CD14-positive monocyte (primary cell): Measurements from ENCODE around the gene GPD1L. TPM values are rescaled to one million over a fixed set of nuclear protein-coding genes. Genes with fewer than 3 reads are reported as not detected.

Experiments used
- DNase-seq, 3 donors: peaks; one replicate each; pipeline ENCODE4 v3.0.0-alpha.2; 2011 to 2022
- H2AFZ ChIP-seq: 2 replicates; pipeline ENCODE4 v1.6.0; 2012; ENCODE audit warnings: mild to moderate bottlenecking, low read depth, low read length, inconsistent platforms; ENCODE audit not compliant: insufficient read depth, poor library complexity, severe bottlenecking
- H3K27ac ChIP-seq, 2 donors: 1 replicate in 1 of 2; 2 replicates in 1 of 2; pipeline ENCODE4 v1.5.1; 2012 to 2013; ENCODE audit warnings: low read length in 2 of 2, control low read depth in 1 of 2, inconsistent platforms in 1 of 2, low read depth in 1 of 2, mild to moderate bottlenecking in 1 of 2
- H3K27me3 ChIP-seq, 2 donors: one replicate each; pipeline versions ENCODE4 v1.6.0 to v1.6.1; 2011 to 2013; ENCODE audit warnings: low read length in 2 of 2; ENCODE audit not compliant: control insufficient read depth in 2 of 2, insufficient read depth in 2 of 2
- H3K36me3 ChIP-seq, 2 donors: replicated peaks in 1 of 2; 1 replicate in 1 of 2; 2 replicates in 1 of 2; pipeline versions ENCODE4 v1.5.1 to v1.6.1; 2012 to 2013; ENCODE audit warnings: low read length in 2 of 2, control low read depth in 1 of 2, inconsistent platforms in 1 of 2, mild to moderate bottlenecking in 1 of 2; ENCODE audit not compliant: insufficient read depth in 2 of 2, control insufficient read depth in 1 of 2
- H3K4me1 ChIP-seq, 2 donors: 1 replicate in 1 of 2; 2 replicates in 1 of 2; pipeline versions ENCODE4 v1.5.1 to v1.6.1; 2012 to 2013; ENCODE audit warnings: low read length in 2 of 2, control low read depth in 1 of 2, inconsistent platforms in 1 of 2, mild to moderate bottlenecking in 1 of 2, moderate library complexity in 1 of 2; ENCODE audit not compliant: insufficient read depth in 2 of 2, control insufficient read depth in 1 of 2
- H3K4me2 ChIP-seq: replicated peaks from 2 replicates; pipeline ENCODE3; 2012; ENCODE audit warnings: low read length, moderate library complexity, mild to moderate bottlenecking; ENCODE audit not compliant: poor library complexity, severe bottlenecking; ENCODE audit errors: extremely low read depth
- H3K4me3 ChIP-seq, 3 experiments: fragments of 200-600 bp in 1 of 3; sonication (generic) in 1 of 3; replicated peaks in 1 of 3; 1 replicate in 2 of 3; 2 replicates in 1 of 3; pipeline ENCODE4 v1.5.1; 2011 to 2013; ENCODE audit warnings: low read length in 3 of 3, mild to moderate bottlenecking in 3 of 3, control low read depth in 2 of 3, low read depth in 2 of 3, inconsistent platforms in 1 of 3, moderate library complexity in 1 of 3
- H3K79me2 ChIP-seq: 2 replicates; pipeline ENCODE4 v1.6.0; 2012; ENCODE audit warnings: mild to moderate bottlenecking, control low read depth, inconsistent platforms, low read length, moderate library complexity; ENCODE audit not compliant: insufficient read depth
- H3K9ac ChIP-seq: 2 replicates; pipeline ENCODE4 v1.6.0; 2017; ENCODE audit warnings: low read length, mild to moderate bottlenecking; ENCODE audit not compliant: insufficient read depth, poor library complexity, severe bottlenecking
- H3K9me3 ChIP-seq, 2 donors: replicated peaks in 1 of 2; 1 replicate in 1 of 2; 2 replicates in 1 of 2; pipeline versions ENCODE4 v1.5.1 to v1.6.1; 2012 to 2013; ENCODE audit warnings: low read length in 2 of 2, control low read depth in 1 of 2; ENCODE audit not compliant: control insufficient read depth in 1 of 2, insufficient read depth in 1 of 2
- H4K20me1 ChIP-seq: 2 replicates; pipeline ENCODE4 v1.6.0; 2012; ENCODE audit warnings: mild to moderate bottlenecking, low read length, control low read depth, moderate library complexity; ENCODE audit not compliant: insufficient read depth
- H3K27ac Mint-ChIP-seq, 7 donors: one replicate each; pipeline ENCODE4 v1.8.0; 2020; ENCODE audit warnings: mild to moderate bottlenecking in 7 of 7, mixed read lengths in 7 of 7, moderate library complexity in 6 of 7, inconsistent platforms in 2 of 7
- H3K27me3 Mint-ChIP-seq, 3 donors: one replicate each; pipeline ENCODE4 v1.8.0; 2021 to 2022; ENCODE audit warnings: low read depth in 3 of 3, mild to moderate bottlenecking in 3 of 3, mixed read lengths in 3 of 3, moderate library complexity in 3 of 3, inconsistent platforms in 1 of 3
- H3K36me3 Mint-ChIP-seq, 2 donors: one replicate each; pipeline ENCODE4 v1.8.0; 2020; ENCODE audit warnings: mixed read lengths in 2 of 2, inconsistent platforms in 1 of 2, mild to moderate bottlenecking in 1 of 2
- H3K4me1 Mint-ChIP-seq: one replicate; pipeline ENCODE4 v1.8.0; 2020; ENCODE audit warnings: mild to moderate bottlenecking, mixed read lengths
- H3K4me3 Mint-ChIP-seq, 2 donors: one replicate each; pipeline ENCODE4 v1.8.0; 2020; ENCODE audit warnings: mild to moderate bottlenecking in 2 of 2, mixed read lengths in 2 of 2, moderate library complexity in 1 of 2
- H3K9me3 Mint-ChIP-seq, 7 donors: one replicate each; pipeline ENCODE4 v1.8.0; 2020 to 2022; ENCODE audit warnings: mixed read lengths in 7 of 7, mild to moderate bottlenecking in 6 of 7, moderate library complexity in 6 of 7, inconsistent platforms in 2 of 7
- WGBS: methylation state at CpG from one replicate; pipeline ENCODE4 v1.1.5; 2013; ENCODE audit warnings: missing lambda C conversion rate; ENCODE audit not compliant: insufficient coverage; 5-methylcytosine and 5-hydroxymethylcytosine counted together
- intact Hi-C, 2 donors: fragments of 100-400 bp; cut with micrococcal nuclease; formaldehyde crosslinking; loops; one replicate each; pipeline versions ENCODE4 v1.15.0 to v1.15.1; 2023
- polyA plus RNA-seq, 3 donors: library from polyadenylated mRNA; depleted of rRNA in 1 of 3; unstranded in 2 of 3; stranded (reverse) in 1 of 3; fragments of 300-500 nt in 2 of 3; fragments of >200 nt in 1 of 3; fragmentation: Illumina TruSeq in 2 of 3; gene quantifications; 1 replicate in 2 of 3; 2 replicates in 1 of 3; pipeline ENCODE4 v1.2.3, GENCODE V29; 2012 to 2021
- TF ChIP-seq, protein P1 (sequence below): fragments of 200-600 bp; IDR thresholded peaks from one replicate; pipeline ENCODE4 v1.8.0; 2022; ENCODE audit warnings: antibody characterized with exemption, mild to moderate bottlenecking

The GPD1L gene
- polyA plus RNA-seq, 3 donors = 4.9 to 11.8 (median 10.2) TPM

DNA sequence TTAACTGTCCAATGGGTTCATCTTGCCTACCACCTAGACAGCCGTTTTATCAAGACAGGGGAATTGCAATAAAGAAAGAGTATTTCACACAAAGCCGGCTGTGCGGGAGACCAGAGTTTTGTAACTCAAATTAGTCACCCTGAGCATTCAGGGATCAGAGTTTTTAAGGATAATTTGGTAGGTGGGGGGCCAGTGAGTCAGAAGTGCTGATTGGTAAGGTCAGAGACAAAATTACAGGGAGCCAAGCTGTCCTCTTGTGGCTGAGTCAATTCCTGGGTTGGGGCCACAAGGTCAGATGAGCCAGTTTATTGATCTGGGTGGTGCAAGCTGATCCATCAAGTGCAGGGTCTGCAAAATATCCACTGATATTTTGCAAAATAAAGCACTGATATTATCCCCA lies 29.9 kb upstream of the GPD1L start:
- Histone ChIP-seq H3K79me2 (no peaks in the 10 kb centered on the region), H3K27ac (no peak overlapping the region), H4K20me1 (no peaks in the 10 kb centered on the region), H3K9ac (no peak overlapping the region), H3K4me1 (no peaks in the 10 kb centered on the region), H3K9me3 (no peaks in the 10 kb centered on the region), H3K36me3 (no peaks in the 10 kb centered on the region), H3K4me3 (no peak overlapping the region), H2AFZ (no peak overlapping the region), H3K4me2 (no peak overlapping the region), H3K27me3 (no peaks in the 10 kb centered on the region)
- TF ChIP-seq, protein P1, sequence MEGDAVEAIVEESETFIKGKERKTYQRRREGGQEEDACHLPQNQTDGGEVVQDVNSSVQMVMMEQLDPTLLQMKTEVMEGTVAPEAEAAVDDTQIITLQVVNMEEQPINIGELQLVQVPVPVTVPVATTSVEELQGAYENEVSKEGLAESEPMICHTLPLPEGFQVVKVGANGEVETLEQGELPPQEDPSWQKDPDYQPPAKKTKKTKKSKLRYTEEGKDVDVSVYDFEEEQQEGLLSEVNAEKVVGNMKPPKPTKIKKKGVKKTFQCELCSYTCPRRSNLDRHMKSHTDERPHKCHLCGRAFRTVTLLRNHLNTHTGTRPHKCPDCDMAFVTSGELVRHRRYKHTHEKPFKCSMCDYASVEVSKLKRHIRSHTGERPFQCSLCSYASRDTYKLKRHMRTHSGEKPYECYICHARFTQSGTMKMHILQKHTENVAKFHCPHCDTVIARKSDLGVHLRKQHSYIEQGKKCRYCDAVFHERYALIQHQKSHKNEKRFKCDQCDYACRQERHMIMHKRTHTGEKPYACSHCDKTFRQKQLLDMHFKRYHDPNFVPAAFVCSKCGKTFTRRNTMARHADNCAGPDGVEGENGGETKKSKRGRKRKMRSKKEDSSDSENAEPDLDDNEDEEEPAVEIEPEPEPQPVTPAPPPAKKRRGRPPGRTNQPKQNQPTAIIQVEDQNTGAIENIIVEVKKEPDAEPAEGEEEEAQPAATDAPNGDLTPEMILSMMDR = no peak
- no peak for DNase-seq
- intact Hi-C loops = no loop called here
- Mint-ChIP-seq H3K9me3 (peaks cover 0 to 6% (median 0%) of the 10 kb centered on the region in 7 donors), H3K36me3 (no peaks in the 10 kb centered on the region), H3K27me3 (peaks cover 0 to 1% (median 0%) of the 10 kb centered on the region in 3 donors), H3K4me3 (no peak overlapping the region), H3K27ac (no peak overlapping the region), H3K4me1 (peaks cover 4% of the 10 kb centered on the region)
- WGBS = 100% methylated on average over 2 of the region's 3 CpGs

DNA sequence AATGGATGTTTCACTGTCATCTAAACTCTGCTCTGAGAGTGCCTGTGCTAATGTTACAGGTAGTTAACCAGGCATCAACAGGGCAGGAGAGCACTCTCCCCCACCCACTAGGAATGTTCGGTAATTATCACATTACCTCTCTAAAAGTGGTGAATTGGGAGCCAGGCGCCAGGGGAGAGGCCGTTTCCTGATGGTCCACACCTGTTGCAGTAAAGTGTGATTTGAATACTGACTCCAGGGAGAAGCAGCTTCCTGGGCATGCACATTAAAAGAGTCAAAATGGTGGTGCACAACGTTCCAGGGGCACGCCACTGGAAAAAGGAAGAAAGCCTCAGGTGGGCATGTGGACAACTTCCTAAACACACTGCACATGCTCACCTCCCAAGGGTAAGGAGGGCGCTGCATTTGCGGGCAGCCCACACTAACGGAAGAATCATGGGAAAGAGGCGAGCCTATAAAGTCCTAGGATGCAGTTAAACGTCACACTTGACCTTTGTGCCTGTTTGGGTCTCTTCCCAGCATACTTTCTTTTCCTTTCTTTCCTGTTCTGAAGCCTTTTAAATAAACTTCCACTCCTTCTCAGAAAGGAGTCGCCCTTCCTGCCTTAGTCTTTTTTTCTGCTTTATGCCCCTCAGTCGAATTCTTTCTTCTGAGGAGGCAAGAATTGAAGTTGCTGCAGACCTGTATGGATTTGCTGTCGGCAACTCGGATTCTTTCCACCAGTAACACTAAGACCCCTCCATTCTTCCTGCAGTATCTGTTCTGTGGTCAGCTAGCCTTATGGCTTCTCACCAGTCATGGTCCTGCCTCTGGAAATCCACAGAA lies 28.9 kb upstream of the GPD1L start:
- Histone ChIP-seq H3K4me1 (no peaks in the 10 kb centered on the region), H3K27ac (no peak overlapping the region), H3K79me2 (no peaks in the 10 kb centered on the region), H3K4me3 (no peak overlapping the region), H2AFZ (no peak overlapping the region), H3K9me3 (no peaks in the 10 kb centered on the region), H3K9ac (no peak overlapping the region), H3K36me3 (no peaks in the 10 kb centered on the region), H3K27me3 (no peaks in the 10 kb centered on the region), H4K20me1 (no peaks in the 10 kb centered on the region), H3K4me2 (no peak overlapping the region)
- H3K27ac Mint-ChIP-seq = no peak overlapping the region
- TF ChIP-seq, protein P1 = no peak
- intact Hi-C loops = no loop called here
- peaks cover 0 to 1% (median 0%) of the 10 kb centered on the region in 3 donors for H3K27me3 Mint-ChIP-seq
- H3K9me3 Mint-ChIP-seq = peaks cover 0 to 6% (median 0%) of the 10 kb centered on the region in 7 donors
- H3K4me3 Mint-ChIP-seq = no peak overlapping the region
- H3K4me1 Mint-ChIP-seq = peaks cover 4% of the 10 kb centered on the region
- DNase-seq = no peak
- no peaks in the 10 kb centered on the region for H3K36me3 Mint-ChIP-seq
- WGBS = 86% methylated on average over 6 of the region's 14 CpGs
